Karpas-422 (cell line): ENCODE measurements around the gene RTN4. TPM values are rescaled to one million over a fixed set of nuclear protein-coding genes. Genes with fewer than 3 reads are reported as not detected.
A peak's percentile ranks its signal among the peaks of the same experiment; 100 is the strongest.

Source experiments
- DNase-seq: peaks from one replicate; pipeline ENCODE4 v3.0.0-alpha.2; 2015
- H2AFZ ChIP-seq: fragments of 200-600 bp; sonication (generic); 2 replicates; pipeline ENCODE4 v1.6.1; 2014; ENCODE audit warnings: antibody characterized with exemption, low read length, mixed read lengths
- H3K27ac ChIP-seq: fragments of 200-600 bp; sonication (generic); 2 replicates; pipeline ENCODE4 v1.5.1; 2014; ENCODE audit warnings: mild to moderate bottlenecking, low read length, moderate library complexity
- H3K27me3 ChIP-seq: fragments of 200-600 bp; sonication (generic); 2 replicates; pipeline ENCODE4 v1.6.1; 2014; ENCODE audit warnings: low read length, mixed read lengths
- H3K36me3 ChIP-seq: fragments of 200-600 bp; sonication (generic); 2 replicates; pipeline ENCODE4 v1.6.1; 2014; ENCODE audit warnings: low read length, mixed read lengths; ENCODE audit not compliant: insufficient read depth
- H3K4me1 ChIP-seq: fragments of 200-600 bp; sonication (generic); 2 replicates; pipeline ENCODE4 v1.6.1; 2014; ENCODE audit warnings: mild to moderate bottlenecking, low read length, mixed read lengths
- H3K4me2 ChIP-seq: fragments of 200-600 bp; sonication (generic); 2 replicates; pipeline ENCODE4 v1.6.1; 2014; ENCODE audit warnings: low read length, low read depth, mild to moderate bottlenecking; ENCODE audit not compliant: poor library complexity, severe bottlenecking
- H3K4me3 ChIP-seq: fragments of 200-600 bp; sonication (generic); 2 replicates; pipeline ENCODE4 v1.5.1; 2014; ENCODE audit warnings: mild to moderate bottlenecking, antibody characterized with exemption, low read length, mixed read lengths
- H3K79me2 ChIP-seq: fragments of 200-600 bp; sonication (generic); 2 replicates; pipeline ENCODE4 v1.6.1; 2014; ENCODE audit warnings: mild to moderate bottlenecking, low read length, mixed read lengths
- H3K9ac ChIP-seq: fragments of 200-600 bp; sonication (generic); 2 replicates; pipeline ENCODE4 v1.6.0; 2014; ENCODE audit warnings: low read length
- H3K9me2 ChIP-seq: fragments of 200-600 bp; sonication (generic), shearing (Covaris generic); replicated peaks from 2 replicates; pipeline ENCODE4 v1.6.0; 2014; ENCODE audit warnings: mild to moderate bottlenecking, low read length, moderate library complexity; ENCODE audit not compliant: insufficient read depth
- H3K9me3 ChIP-seq: fragments of 300-700, 200-600 bp; sonication (generic); 2 replicates; pipeline ENCODE4 v1.6.1; 2014; ENCODE audit warnings: low read length, mixed read lengths
- H4K20me1 ChIP-seq: fragments of 200-600 bp; sonication (generic); 2 replicates; pipeline ENCODE4 v1.6.1; 2014; ENCODE audit warnings: mild to moderate bottlenecking, antibody characterized with exemption, low read length, low read depth; ENCODE audit not compliant: insufficient read depth
- total RNA-seq: library from RNA; depleted of rRNA; stranded (reverse); fragments of >200 nt; shearing (Covaris generic); gene quantifications from 2 replicates; pipeline ENCODE4 v1.2.3, GENCODE V29; 2014; ENCODE audit warnings: low replicate concordance

The RTN4 gene
- total RNA-seq, 1 experiment from 2014 or later: 109 TPM

DNA sequence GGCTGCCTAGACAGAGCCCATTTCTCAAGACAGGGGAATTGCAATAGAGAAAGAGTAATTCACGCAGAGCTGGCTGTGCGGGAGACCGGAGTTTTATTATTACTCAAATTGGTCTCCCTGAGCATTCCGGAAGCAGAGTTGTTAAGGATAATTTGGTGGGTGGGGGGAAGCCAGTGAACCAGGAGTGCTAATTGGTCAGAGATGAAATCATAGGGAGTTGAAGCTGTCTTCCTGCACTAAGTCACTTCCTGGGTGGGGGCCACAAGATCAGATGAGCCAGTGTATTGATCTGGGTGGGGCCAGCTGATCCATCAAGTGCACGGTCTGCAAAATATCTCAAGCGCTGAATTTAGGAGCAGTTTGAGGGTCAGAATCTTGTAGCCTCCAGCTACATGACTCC, 84.8 kb downstream of the RTN4 start:
- Histone ChIP-seq H3K36me3 (peaks cover 68% of the 10 kb centered on the region; the same call in 1 of the 2 replicates), H3K27me3 (no peaks in the 10 kb centered on the region), H3K4me1 (peaks cover 5% of the 10 kb centered on the region; the same call in 1 of the 2 replicates), H2AFZ (no peak overlapping the region), H3K9me2 (no peaks in the 10 kb centered on the region), H3K9me3 (no peaks in the 10 kb centered on the region), H4K20me1 (no peaks in the 10 kb centered on the region), H3K27ac (no peak overlapping the region), H3K4me2 (no peak overlapping the region), H3K4me3 (no peak overlapping the region), H3K79me2 (no peaks in the 10 kb centered on the region), H3K9ac (no peak overlapping the region)
- no peak for DNase-seq

DNA sequence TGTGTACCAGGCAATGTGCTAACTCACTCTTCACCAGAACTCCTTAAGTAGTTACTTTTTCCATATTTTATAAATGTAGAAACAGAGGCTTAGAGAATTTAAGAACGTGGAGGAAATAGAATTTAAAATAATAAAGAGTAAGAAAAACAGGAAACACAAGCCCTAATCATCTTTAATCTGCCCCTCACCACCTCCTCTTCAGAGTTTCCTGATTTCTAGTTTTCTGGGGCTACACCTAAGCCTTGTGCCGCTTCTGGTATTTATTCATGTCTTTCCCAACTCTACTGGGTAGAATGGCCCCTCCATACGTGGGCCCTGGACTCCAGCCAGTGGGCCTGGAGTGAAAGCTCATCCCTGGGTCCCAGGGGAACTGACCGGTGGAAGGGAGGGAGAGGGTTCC, 85.4 kb downstream of the RTN4 start:
- H3K4me3 ChIP-seq: no peak overlapping the region
- peaks cover 68% of the 10 kb centered on the region; the same call in 1 of the 2 replicates for H3K36me3 ChIP-seq
- H3K9me3 ChIP-seq: no peaks in the 10 kb centered on the region
- no peaks in the 10 kb centered on the region for H3K79me2 ChIP-seq
- H4K20me1 ChIP-seq: no peaks in the 10 kb centered on the region
- no peaks in the 10 kb centered on the region for H3K9me2 ChIP-seq
- H2AFZ ChIP-seq: no peak overlapping the region
- no peak overlapping the region for H3K4me2 ChIP-seq
- peaks cover 5% of the 10 kb centered on the region; the same call in 1 of the 2 replicates for H3K4me1 ChIP-seq
- no peak for DNase-seq
- H3K27me3 ChIP-seq: no peaks in the 10 kb centered on the region
- no peak overlapping the region for H3K27ac ChIP-seq
- H3K9ac ChIP-seq: no peak overlapping the region

DNA sequence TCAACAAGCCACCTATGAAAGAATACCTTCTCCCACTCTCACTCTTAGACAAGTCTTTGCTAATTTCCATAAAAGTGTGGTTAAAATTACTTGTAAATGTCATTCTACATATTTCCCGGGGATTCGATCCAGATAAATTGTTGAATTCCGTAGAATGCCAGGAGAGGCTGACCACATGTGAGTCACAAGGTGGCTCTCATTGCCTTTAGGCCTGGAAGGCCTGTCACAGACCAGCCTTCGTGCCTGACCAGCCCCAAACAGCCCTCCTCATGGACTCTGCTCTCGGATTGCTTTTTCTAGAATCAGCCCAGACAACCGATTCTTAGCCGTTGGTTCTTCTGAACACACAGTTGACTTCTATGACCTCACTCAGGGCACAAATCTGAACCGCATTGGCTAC, 86.0 kb downstream of the RTN4 start:
- Histone ChIP-seq H3K27me3 (no peaks in the 10 kb centered on the region), H3K4me3 (no peak overlapping the region), H3K9ac (no peak overlapping the region), H3K4me1 (peaks cover 5% of the 10 kb centered on the region; the same call in 1 of the 2 replicates), H2AFZ (no peak overlapping the region), H3K36me3 (peaks cover 65% of the 10 kb centered on the region; the same call in 1 of the 2 replicates), H3K4me2 (no peak overlapping the region), H4K20me1 (no peaks in the 10 kb centered on the region), H3K79me2 (no peaks in the 10 kb centered on the region), H3K9me3 (no peaks in the 10 kb centered on the region), H3K9me2 (no peaks in the 10 kb centered on the region), H3K27ac (no peak overlapping the region)
- DNase-seq: no peak

DNA sequence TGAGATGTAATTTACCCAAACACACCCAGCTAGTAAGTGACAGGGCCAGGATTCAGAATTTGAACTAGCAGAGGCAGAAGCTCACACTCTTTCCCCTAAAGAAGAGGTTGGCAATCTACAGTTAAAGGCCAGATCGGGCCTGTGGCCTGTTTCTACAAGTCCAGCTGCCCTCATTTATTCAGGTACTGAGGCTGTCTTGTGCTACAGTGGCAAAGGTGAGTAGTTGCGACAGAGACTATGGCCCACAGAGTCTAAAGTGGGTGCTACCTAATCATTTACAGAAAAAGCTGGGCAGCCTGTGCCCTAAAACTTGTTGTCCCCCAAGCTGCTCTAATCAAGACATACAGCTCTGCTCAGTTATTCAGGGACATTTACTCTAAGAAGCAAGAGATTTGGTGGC, 86.8 kb downstream of the RTN4 start:
- Histone ChIP-seq H3K27ac (no peak overlapping the region), H3K9me2 (no peaks in the 10 kb centered on the region), H3K36me3 (peaks cover 65% of the 10 kb centered on the region), H3K27me3 (no peaks in the 10 kb centered on the region), H3K4me2 (no peak overlapping the region), H3K4me1 (peaks cover 4% of the 10 kb centered on the region; the same call in 1 of the 2 replicates), H3K4me3 (no peak overlapping the region), H3K79me2 (no peaks in the 10 kb centered on the region), H2AFZ (no peak overlapping the region), H3K9ac (no peak overlapping the region), H4K20me1 (no peaks in the 10 kb centered on the region), H3K9me3 (no peaks in the 10 kb centered on the region)
- DNase-seq: no peak

DNA sequence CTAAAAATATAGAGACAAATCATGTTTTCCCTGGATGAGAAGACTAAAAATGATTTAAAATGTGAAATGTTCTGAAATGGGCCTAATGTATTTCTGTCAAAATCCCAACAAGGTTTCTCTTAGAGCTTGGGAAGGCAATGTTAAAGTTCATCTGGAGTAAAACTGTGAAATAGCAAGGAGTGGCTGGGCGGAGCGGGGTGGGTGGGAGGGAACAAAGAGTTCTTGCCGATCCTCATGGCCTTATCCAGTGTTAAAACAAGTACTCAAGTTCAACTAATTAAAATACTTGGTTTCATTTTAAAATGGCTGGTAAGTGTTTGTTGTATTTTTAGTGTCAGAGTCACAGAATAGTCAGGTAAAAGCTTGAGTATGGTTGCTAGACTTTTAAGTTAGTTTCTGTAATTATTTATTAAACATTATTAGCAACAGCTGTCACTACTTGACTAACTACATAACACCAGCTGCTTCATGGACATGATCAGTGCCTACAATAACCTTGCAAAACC, 87.3 kb downstream of the RTN4 start:
- Histone ChIP-seq H3K9ac (no peak overlapping the region), H3K9me3 (no peaks in the 10 kb centered on the region), H3K9me2 (no peaks in the 10 kb centered on the region), H3K36me3 (peaks cover 63% of the 10 kb centered on the region), H3K27me3 (no peaks in the 10 kb centered on the region), H3K79me2 (no peaks in the 10 kb centered on the region), H3K4me2 (no peak overlapping the region), H4K20me1 (no peaks in the 10 kb centered on the region), H2AFZ (no peak overlapping the region), H3K4me1 (peaks cover 4% of the 10 kb centered on the region; the same call in 1 of the 2 replicates), H3K4me3 (no peak overlapping the region), H3K27ac (no peak overlapping the region)
- no peak for DNase-seq

DNA sequence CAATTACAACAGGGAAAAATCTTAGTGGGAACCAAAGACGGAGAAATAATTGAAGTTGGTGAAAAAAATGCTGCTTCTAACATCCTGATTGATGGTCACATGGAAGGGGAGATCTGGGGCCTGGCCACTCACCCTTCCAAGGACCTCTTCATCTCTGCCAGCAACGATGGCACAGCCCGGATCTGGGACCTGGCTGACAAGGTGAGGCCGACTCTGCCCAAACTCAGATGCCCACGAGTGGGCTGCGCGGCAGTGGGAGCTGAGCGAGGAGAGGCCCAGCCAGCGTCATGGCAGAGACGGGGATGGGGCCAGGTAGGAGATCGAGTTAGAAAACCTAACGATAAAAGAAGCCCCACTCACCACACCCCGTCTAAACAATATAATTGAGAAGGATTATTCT, 87.7 kb downstream of the RTN4 start:
- H3K27me3 ChIP-seq: no peaks in the 10 kb centered on the region
- no peaks in the 10 kb centered on the region for H3K79me2 ChIP-seq
- no peak for DNase-seq
- no peaks in the 10 kb centered on the region for H4K20me1 ChIP-seq
- H3K36me3 ChIP-seq: peaks cover 67% of the 10 kb centered on the region
- H3K4me3 ChIP-seq: no peak overlapping the region
- H3K4me1 ChIP-seq: peaks cover 4% of the 10 kb centered on the region; the same call in 1 of the 2 replicates
- H3K9me3 ChIP-seq: no peaks in the 10 kb centered on the region
- no peak overlapping the region for H3K9ac ChIP-seq
- H3K27ac ChIP-seq: no peak overlapping the region
- H3K4me2 ChIP-seq: no peak overlapping the region
- H2AFZ ChIP-seq: no peak overlapping the region
- no peaks in the 10 kb centered on the region for H3K9me2 ChIP-seq

DNA sequence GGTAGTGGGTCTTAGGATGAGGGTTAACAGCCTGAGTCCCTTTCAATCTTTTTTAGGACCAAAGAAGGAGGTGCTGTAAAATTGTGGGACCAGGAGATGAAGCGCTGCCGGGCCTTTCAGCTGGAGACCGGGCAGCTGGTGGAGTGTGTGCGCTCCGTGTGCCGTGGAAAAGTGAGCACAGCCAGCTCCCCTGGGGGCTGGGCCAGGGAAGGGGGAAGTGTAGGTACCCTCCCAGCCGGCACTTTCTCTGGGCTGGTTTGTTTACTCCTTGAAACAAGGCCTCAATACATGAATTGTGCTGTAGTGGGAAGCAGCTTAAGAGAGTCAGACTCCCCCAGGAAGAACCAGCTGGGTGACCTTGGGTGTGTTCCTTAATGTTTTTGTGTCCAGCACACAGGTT, 90.1 kb downstream of the RTN4 start:
- Histone ChIP-seq H3K9ac (no peak overlapping the region), H3K79me2 (no peaks in the 10 kb centered on the region), H3K4me3 (no peak overlapping the region), H4K20me1 (no peaks in the 10 kb centered on the region), H3K36me3 (peaks cover 73% of the 10 kb centered on the region), H3K27ac (no peak overlapping the region; the same call in 1 of the 2 replicates), H3K9me3 (no peaks in the 10 kb centered on the region), H3K4me1 (peaks cover 4% of the 10 kb centered on the region; the same call in 1 of the 2 replicates), H3K4me2 (no peak overlapping the region), H3K9me2 (no peaks in the 10 kb centered on the region), H2AFZ (no peak overlapping the region), H3K27me3 (no peaks in the 10 kb centered on the region)
- DNase-seq: no peak

DNA sequence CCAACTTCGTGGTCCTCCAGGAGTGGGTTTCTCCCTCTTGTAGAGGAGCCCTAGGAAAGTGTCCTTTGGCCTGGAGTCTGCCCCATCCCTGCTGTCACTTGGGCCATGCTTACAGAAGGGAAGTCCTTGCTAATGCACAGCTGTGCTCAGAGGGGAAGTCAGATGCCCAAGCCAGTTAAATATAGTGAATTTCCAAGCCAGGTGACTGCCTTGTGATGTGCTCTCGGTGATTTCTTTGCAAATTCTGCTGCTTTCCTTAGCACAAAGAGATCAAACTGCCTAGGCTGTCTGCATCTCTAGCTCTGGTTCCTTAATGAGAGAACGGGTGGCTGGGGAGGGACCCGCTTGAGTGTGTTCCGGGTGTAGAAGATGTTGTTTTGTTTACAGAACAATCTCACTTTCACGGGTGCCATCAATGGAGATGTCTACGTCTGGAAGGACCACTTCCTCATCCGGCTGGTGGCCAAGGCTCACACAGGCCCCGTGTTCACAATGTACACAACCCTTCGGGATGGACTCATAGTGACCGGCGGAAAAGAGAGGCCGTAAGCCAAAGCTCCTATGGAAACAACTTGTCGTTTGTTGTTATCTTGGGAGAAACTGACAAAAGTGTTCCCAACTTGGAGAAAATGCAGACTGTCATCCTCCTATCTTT, 91.4 kb downstream of the RTN4 start:
- H3K79me2 ChIP-seq: no peaks in the 10 kb centered on the region

More for the DNA sequence above, 91.4 kb downstream of the RTN4 start:
- Histone ChIP-seq H3K4me1 (peaks cover 4% of the 10 kb centered on the region; the same call in 1 of the 2 replicates), H3K9ac (no peak overlapping the region), H4K20me1 (no peaks in the 10 kb centered on the region), H3K27me3 (no peaks in the 10 kb centered on the region), H3K27ac (peak overlapping the region; percentile 66), H3K9me3 (no peaks in the 10 kb centered on the region), H2AFZ (no peak overlapping the region), H3K36me3 (peaks cover 73% of the 10 kb centered on the region), H3K4me3 (no peak overlapping the region), H3K4me2 (no peak overlapping the region), H3K9me2 (no peaks in the 10 kb centered on the region)
- no peak for DNase-seq
